GM12878 (cell line): Measurements from ENCODE around the gene INHBB. TPM values are rescaled to one million over a fixed set of nuclear protein-coding genes. Genes with fewer than 3 reads are reported as not detected.

ENCODE experiments used
- ATAC-seq: fragments of 200-7000 bp; cut with Tn5 transposase; 3 replicates; pipeline ENCODE4 v1.9.1; 2020; ENCODE audit warnings: mild to moderate bottlenecking, moderate library complexity
- BruUV-seq: library from RNA; stranded (reverse); fragments of 400-500 nt; replicated peaks from 2 replicates; lab custom pipeline; 2021; lab: Mats Ljungman, UMichigan
- CTCF ChIA-PET: fragments of 300-600 bp; sonication (Branson Sonifier 250); formaldehyde crosslinking; extraction: SDS; loops from one replicate; lab custom pipeline; 2021; ENCODE audit warnings: inconsistent platforms; lab: Yijun Ruan, JAX
- POLR2A ChIA-PET: fragments of 350-600 bp; formaldehyde crosslinking; extraction: SDS; loops from one replicate; lab custom pipeline; 2021; ENCODE audit warnings: inconsistent platforms; lab: Charles Lee
- RAD21 ChIA-PET: fragments of 300-600 bp; sonication (Branson Sonifier 250); formaldehyde crosslinking; loops from one replicate; lab custom pipeline; 2023; ENCODE audit warnings: antibody characterized with exemption; ENCODE audit not compliant: unreplicated experiment; lab: Charles Lee
- SMC1A ChIA-PET: fragments of 300-600 bp; sonication (Branson Sonifier 250); formaldehyde crosslinking; loops from one replicate; lab custom pipeline; 2023; ENCODE audit not compliant: unreplicated experiment, uncharacterized antibody; lab: Charles Lee
- DNase-seq: peaks from one replicate; pipeline ENCODE4 v3.0.0-alpha.2; 2011; ENCODE audit warnings: low read depth, low spot score
- FAIRE-seq: peaks from 3 replicates; lab custom pipeline; 2011; peaks lifted over from hg19 to GRCh38; lab: Jason Lieb, UNC
- H2AFZ ChIP-seq: 2 replicates; pipeline ENCODE4 v1.6.0; 2011; ENCODE audit warnings: low read depth, low read length, control low read depth; ENCODE audit not compliant: control insufficient read depth
- H3K27ac ChIP-seq: 2 replicates; pipeline ENCODE4 v1.5.1; 2011; ENCODE audit warnings: control low read depth; ENCODE audit not compliant: control insufficient read depth, insufficient read depth
- H3K27me3 ChIP-seq, 2 experiments: replicated peaks in 1 of 2; 2 replicates each; pipeline versions ENCODE4 v1.6.0 to v1.6.1; 2011; ENCODE audit warnings: low read length in 1 of 2; ENCODE audit not compliant: control insufficient read depth in 2 of 2, insufficient read depth in 2 of 2
- H3K36me3 ChIP-seq, 2 experiments: 2 replicates each; pipeline ENCODE4 v1.5.1; 2011; ENCODE audit warnings: low read length in 1 of 2; ENCODE audit not compliant: control insufficient read depth in 2 of 2, insufficient read depth in 2 of 2
- H3K4me1 ChIP-seq: 2 replicates; pipeline ENCODE4 v1.6.1; 2011; ENCODE audit warnings: mild to moderate bottlenecking, low read length, moderate library complexity, mixed read lengths; ENCODE audit not compliant: control insufficient read depth, insufficient read depth
- H3K4me2 ChIP-seq: 2 replicates; pipeline ENCODE4 v1.6.0; 2011; ENCODE audit warnings: control low read depth; ENCODE audit not compliant: control insufficient read depth, insufficient read depth
- H3K4me3 ChIP-seq: fragments of 200-600 bp; sonication (generic); 2 replicates; pipeline ENCODE4 v1.5.1; 2016
- H3K79me2 ChIP-seq: 2 replicates; pipeline ENCODE4 v1.6.0; 2011; ENCODE audit warnings: low read length; ENCODE audit not compliant: control insufficient read depth, insufficient read depth
- H3K9ac ChIP-seq: 2 replicates; pipeline ENCODE4 v1.8.0; 2011; ENCODE audit warnings: low read length, control low read depth, mixed read lengths; ENCODE audit not compliant: control insufficient read depth, insufficient read depth
- H3K9me3 ChIP-seq: replicated peaks from 3 replicates; pipeline ENCODE4 v1.5.1; 2011; ENCODE audit warnings: mild to moderate bottlenecking, low read length; ENCODE audit not compliant: control insufficient read depth, insufficient read depth
- H4K20me1 ChIP-seq: 2 replicates; pipeline ENCODE4 v1.6.0; 2011; ENCODE audit not compliant: control insufficient read depth, insufficient read depth
- CHD1 ChIP-seq: IDR thresholded peaks from 2 replicates; pipeline ENCODE4 v1.6.1; 2012; ENCODE audit warnings: low read depth, low read length, improper control_type of control experiment
- CREM ChIP-seq: IDR thresholded peaks from 2 replicates; pipeline ENCODE4 v1.6.1; 2014; ENCODE audit warnings: antibody characterized with exemption, low read depth
- DPF2 ChIP-seq: fragments of 450-650 bp; IDR thresholded peaks from 2 replicates; pipeline ENCODE4 v1.6.1; 2017; ENCODE audit warnings: mild to moderate bottlenecking
- FOS ChIP-seq: IDR thresholded peaks from 3 replicates; pipeline ENCODE4 v1.6.1; 2011; ENCODE audit warnings: borderline replicate concordance; ENCODE audit not compliant: insufficient read length; ENCODE audit errors: extremely low read depth
- JUND ChIP-seq: IDR thresholded peaks from 2 replicates; pipeline ENCODE4 v1.6.1; 2012; ENCODE audit warnings: low read depth, mild to moderate bottlenecking, low read length, improper control_type of control experiment, moderate library complexity
- MTA3 ChIP-seq: IDR thresholded peaks from 2 replicates; pipeline ENCODE4 v1.6.1; 2012; ENCODE audit warnings: low read length, inconsistent platforms, borderline replicate concordance
- MXI1 ChIP-seq: fragments of 150-350 bp; IDR thresholded peaks from 2 replicates; pipeline ENCODE4 v1.6.1; 2011; ENCODE audit warnings: low read depth, mild to moderate bottlenecking, inconsistent platforms, low read length, improper control_type of control experiment
- PAX5 ChIP-seq: IDR thresholded peaks from 2 replicates; pipeline ENCODE4 v1.6.1; 2011; ENCODE audit warnings: low read depth, low read length, borderline replicate concordance
- RUNX3 ChIP-seq: IDR thresholded peaks from 2 replicates; pipeline ENCODE4 v1.6.1; 2012; ENCODE audit warnings: low read length, inconsistent platforms
- TARDBP ChIP-seq: IDR thresholded peaks from 2 replicates; pipeline ENCODE4 v1.6.1; 2016; ENCODE audit warnings: borderline replicate concordance
- TCF12 ChIP-seq: IDR thresholded peaks from 2 replicates; pipeline ENCODE4 v1.6.1; 2011; ENCODE audit warnings: low read depth, mild to moderate bottlenecking, low read length
- TCF3 ChIP-seq: IDR thresholded peaks from 2 replicates; pipeline ENCODE4 v1.6.1; 2012; ENCODE audit warnings: low read depth, mild to moderate bottlenecking, low read length, borderline replicate concordance; ENCODE audit not compliant: insufficient read depth
- TCF7 ChIP-seq: IDR thresholded peaks from 2 replicates; pipeline ENCODE4 v1.6.1; 2014; ENCODE audit warnings: antibody characterized with exemption, borderline replicate concordance
- USF1 ChIP-seq: IDR thresholded peaks from 2 replicates; pipeline ENCODE4 v1.6.1; 2011; ENCODE audit warnings: borderline replicate concordance, low read depth, mild to moderate bottlenecking, moderate library complexity, mixed read lengths, low read length; ENCODE audit not compliant: insufficient read depth; ENCODE audit errors: extremely low read length
- ZNF217 ChIP-seq: fragments of 450-650 bp; IDR thresholded peaks from 2 replicates; pipeline ENCODE4 v1.6.1; 2017; ENCODE audit warnings: antibody characterized with exemption, mild to moderate bottlenecking
- ZNF384 ChIP-seq: IDR thresholded peaks from 2 replicates; pipeline ENCODE4 v1.6.1; 2012; ENCODE audit warnings: low read depth, mild to moderate bottlenecking, low read length, improper control_type of control experiment, borderline replicate concordance
- ZNF622 ChIP-seq: fragments of 450-650 bp; IDR thresholded peaks from 2 replicates; pipeline ENCODE4 v1.6.1; 2017; ENCODE audit warnings: mild to moderate bottlenecking, inconsistent platforms
- WGBS: methylation state at CpG from one replicate; pipeline ENCODE4 v1.1.6; 2016; ENCODE audit warnings: low lambda C conversion rate; ENCODE audit not compliant: insufficient replicate concordance, insufficient coverage; ENCODE audit errors: missing lambda C conversion rate; 5-methylcytosine and 5-hydroxymethylcytosine counted together
- in situ Hi-C: fragments of 300-500 bp; cut with MboI; formaldehyde crosslinking; loops from 9 replicates; pipeline ENCODE4 v1.14.3; 2018; ENCODE audit warnings: mixed read lengths
- intact Hi-C: fragments of 100-400 bp; cut with micrococcal nuclease; formaldehyde crosslinking; loops from one replicate; pipeline ENCODE4 v1.14.2; 2022; ENCODE audit not compliant: unreplicated experiment
- polyA plus RNA-seq, 11 experiments: library from polyadenylated mRNA; depleted of rRNA in 4 of 11; unstranded in 6 of 11; stranded (reverse) in 5 of 11; fragments of >200 nt; fragmentation: Nextera tagmentation in 4 of 11; fragmentation: Illumina TruSeq in 1 of 11; extraction: Ambion mirVana in 4 of 11; extraction: Trizol in 1 of 11; gene quantifications; 1 replicate in 1 of 11; 2 replicates in 10 of 11; pipeline versions ENCODE4 v1.2.1 to v1.2.3, GENCODE V29; 2011 to 2016; ENCODE audit warnings: inconsistent platforms in 2 of 11, missing spikeins in 2 of 11, low read depth in 1 of 11
- total RNA-seq, 4 experiments: library from RNA; depleted of rRNA in 3 of 4; stranded (reverse); fragments of >200 nt in 3 of 4; fragmentation: Illumina TruSeq in 1 of 4; extraction: Trizol in 1 of 4; gene quantifications; 2 replicates each; pipeline versions ENCODE4 v1.2.1 to v1.2.3, GENCODE V29; 2013 to 2021
- TF ChIP-seq, protein P1 (sequence below): fragments of 450-650 bp; formaldehyde crosslinking; IDR thresholded peaks from 2 replicates; pipeline ENCODE4 v1.4.0; 2020; ENCODE audit warnings: mild to moderate bottlenecking, moderate library complexity
- TF ChIP-seq, protein P2 (sequence below): fragments of 450-650 bp; IDR thresholded peaks from 2 replicates; pipeline ENCODE4 v1.6.1; 2017; ENCODE audit warnings: mild to moderate bottlenecking, moderate library complexity

The INHBB gene
- total and polyA plus RNA-seq, 10 of the 15 experiments (the other 5 are each of a cell fraction or from before 2014, with no cell fraction given): 0.05 TPM; not detected in 9

GRCh38 chr2:120362926-120363325, 17.0 kb downstream of the INHBB start:
- no peaks in the 10 kb centered on the region for H3K4me1 ChIP-seq
- H3K4me3 ChIP-seq: no peak overlapping the region
- SMC1A ChIA-PET: no interaction called here
- no peak for FAIRE-seq
- H4K20me1 ChIP-seq: no peaks in the 10 kb centered on the region
- no peak overlapping the region for H2AFZ ChIP-seq
- TF ChIP-seq, protein P1, sequence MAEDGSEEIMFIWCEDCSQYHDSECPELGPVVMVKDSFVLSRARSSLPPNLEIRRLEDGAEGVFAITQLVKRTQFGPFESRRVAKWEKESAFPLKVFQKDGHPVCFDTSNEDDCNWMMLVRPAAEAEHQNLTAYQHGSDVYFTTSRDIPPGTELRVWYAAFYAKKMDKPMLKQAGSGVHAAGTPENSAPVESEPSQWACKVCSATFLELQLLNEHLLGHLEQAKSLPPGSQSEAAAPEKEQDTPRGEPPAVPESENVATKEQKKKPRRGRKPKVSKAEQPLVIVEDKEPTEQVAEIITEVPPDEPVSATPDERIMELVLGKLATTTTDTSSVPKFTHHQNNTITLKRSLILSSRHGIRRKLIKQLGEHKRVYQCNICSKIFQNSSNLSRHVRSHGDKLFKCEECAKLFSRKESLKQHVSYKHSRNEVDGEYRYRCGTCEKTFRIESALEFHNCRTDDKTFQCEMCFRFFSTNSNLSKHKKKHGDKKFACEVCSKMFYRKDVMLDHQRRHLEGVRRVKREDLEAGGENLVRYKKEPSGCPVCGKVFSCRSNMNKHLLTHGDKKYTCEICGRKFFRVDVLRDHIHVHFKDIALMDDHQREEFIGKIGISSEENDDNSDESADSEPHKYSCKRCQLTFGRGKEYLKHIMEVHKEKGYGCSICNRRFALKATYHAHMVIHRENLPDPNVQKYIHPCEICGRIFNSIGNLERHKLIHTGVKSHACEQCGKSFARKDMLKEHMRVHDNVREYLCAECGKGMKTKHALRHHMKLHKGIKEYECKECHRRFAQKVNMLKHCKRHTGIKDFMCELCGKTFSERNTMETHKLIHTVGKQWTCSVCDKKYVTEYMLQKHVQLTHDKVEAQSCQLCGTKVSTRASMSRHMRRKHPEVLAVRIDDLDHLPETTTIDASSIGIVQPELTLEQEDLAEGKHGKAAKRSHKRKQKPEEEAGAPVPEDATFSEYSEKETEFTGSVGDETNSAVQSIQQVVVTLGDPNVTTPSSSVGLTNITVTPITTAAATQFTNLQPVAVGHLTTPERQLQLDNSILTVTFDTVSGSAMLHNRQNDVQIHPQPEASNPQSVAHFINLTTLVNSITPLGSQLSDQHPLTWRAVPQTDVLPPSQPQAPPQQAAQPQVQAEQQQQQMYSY (CRISPR knock-in tag): no peak
- TF ChIP-seq USF1 (no peak), FOS (no peak), TCF12 (no peak), TCF7 (no peak), TCF3 (no peak), ZNF384 (no peak), DPF2 (no peak), ZNF217 (no peak), JUND (no peak), TARDBP (no peak), ZNF622 (no peak), MTA3 (no peak), CREM (no peak), RUNX3 (no peak), MXI1 (no peak), CHD1 (no peak), PAX5 (no peak)
- TF ChIP-seq, protein P2, sequence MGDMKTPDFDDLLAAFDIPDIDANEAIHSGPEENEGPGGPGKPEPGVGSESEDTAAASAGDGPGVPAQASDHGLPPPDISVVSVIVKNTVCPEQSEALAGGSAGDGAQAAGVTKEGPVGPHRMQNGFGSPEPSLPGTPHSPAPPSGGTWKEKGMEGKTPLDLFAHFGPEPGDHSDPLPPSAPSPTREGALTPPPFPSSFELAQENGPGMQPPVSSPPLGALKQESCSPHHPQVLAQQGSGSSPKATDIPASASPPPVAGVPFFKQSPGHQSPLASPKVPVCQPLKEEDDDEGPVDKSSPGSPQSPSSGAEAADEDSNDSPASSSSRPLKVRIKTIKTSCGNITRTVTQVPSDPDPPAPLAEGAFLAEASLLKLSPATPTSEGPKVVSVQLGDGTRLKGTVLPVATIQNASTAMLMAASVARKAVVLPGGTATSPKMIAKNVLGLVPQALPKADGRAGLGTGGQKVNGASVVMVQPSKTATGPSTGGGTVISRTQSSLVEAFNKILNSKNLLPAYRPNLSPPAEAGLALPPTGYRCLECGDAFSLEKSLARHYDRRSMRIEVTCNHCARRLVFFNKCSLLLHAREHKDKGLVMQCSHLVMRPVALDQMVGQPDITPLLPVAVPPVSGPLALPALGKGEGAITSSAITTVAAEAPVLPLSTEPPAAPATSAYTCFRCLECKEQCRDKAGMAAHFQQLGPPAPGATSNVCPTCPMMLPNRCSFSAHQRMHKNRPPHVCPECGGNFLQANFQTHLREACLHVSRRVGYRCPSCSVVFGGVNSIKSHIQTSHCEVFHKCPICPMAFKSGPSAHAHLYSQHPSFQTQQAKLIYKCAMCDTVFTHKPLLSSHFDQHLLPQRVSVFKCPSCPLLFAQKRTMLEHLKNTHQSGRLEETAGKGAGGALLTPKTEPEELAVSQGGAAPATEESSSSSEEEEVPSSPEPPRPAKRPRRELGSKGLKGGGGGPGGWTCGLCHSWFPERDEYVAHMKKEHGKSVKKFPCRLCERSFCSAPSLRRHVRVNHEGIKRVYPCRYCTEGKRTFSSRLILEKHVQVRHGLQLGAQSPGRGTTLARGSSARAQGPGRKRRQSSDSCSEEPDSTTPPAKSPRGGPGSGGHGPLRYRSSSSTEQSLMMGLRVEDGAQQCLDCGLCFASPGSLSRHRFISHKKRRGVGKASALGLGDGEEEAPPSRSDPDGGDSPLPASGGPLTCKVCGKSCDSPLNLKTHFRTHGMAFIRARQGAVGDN: no peak
- no peaks in the 10 kb centered on the region for H3K9me3 ChIP-seq
- RAD21 ChIA-PET: no interaction called here
- no peak overlapping the region for H3K27ac ChIP-seq
- no peaks in the 10 kb centered on the region for H3K36me3 ChIP-seq
- no peaks in the 10 kb centered on the region for H3K79me2 ChIP-seq
- in situ Hi-C loops: no loop called here
- ATAC-seq: no peak
- no TSS peak for BruUV-seq
- no peak overlapping the region for H3K9ac ChIP-seq
- H3K4me2 ChIP-seq: no peak overlapping the region
- H3K27me3 ChIP-seq: peaks cover 0 to 5% of the 10 kb centered on the region in 2 experiments; a peak in 2 of 4 replicates
- CTCF ChIA-PET: no interaction called here
- POLR2A ChIA-PET: no interaction called here
- DNase-seq: no peak
- intact Hi-C loops: no loop called here
- WGBS: 23% methylated on average over 11 of the region's 11 CpGs
